ENCODE data around the gene ZBTB4. TPM values are rescaled to one million over a fixed set of nuclear protein-coding genes. Genes with fewer than 3 reads are reported as not detected.

ZBTB4 gene
- total and polyA plus RNA-seq, 9 of the 15 experiments (the other 6 are each of a cell fraction or from before 2014, with no cell fraction given), result 0.92 to 6.9 (median 3.3) TPM

DNA sequence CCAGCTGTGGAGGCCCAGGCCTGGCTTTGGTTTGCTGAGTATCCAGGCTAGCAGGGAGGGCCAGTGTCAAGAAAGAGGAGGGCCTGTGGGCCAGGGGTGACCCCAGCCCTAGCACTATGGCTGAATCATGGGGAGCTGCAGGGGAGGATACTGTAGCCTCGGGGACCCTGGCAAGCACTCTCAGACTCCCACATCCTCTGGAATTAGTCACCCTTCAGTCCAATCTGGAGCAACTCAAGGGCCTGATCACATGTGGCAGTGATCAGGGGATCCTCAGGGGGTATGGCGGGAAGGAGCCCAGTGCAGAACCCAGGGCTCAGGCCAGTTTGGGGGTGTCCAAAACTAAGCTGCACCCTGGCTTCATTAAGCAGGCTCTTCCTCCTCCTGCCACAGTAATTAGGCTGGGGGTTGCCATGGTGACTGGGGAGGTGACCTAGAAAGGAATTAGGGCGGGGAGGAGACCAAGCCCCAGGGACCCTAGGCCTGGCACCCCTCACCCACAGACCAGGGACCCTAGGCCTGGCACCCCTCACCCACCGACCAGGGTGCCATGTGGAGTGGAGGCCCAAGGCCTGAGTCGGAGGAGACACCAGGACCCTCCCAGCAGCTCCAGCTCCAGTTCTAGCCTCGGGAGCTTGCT lies 66.0 kb downstream of the ZBTB4 start:
- Histone ChIP-seq H3K4me1 (replicated peaks in 1 of 2; ENCODE audit: control insufficient read depth in 2 of 2, insufficient read depth in 2 of 2, low read length in 2 of 2) (peaks cover 0 to 16% of the 10 kb centered on the region in 2 experiments; a peak in 2 of 5 replicates), H3K4me2 (ENCODE audit: insufficient read depth, low read length) (no peak overlapping the region), H3K9me3 (replicated peaks; ENCODE audit: control insufficient read depth, insufficient read depth, low read depth, low read length) (no peaks in the 10 kb centered on the region), H4K20me1 (replicated peaks; ENCODE audit: control insufficient read depth, insufficient read depth, low read length) (no peaks in the 10 kb centered on the region), H2AFZ (ENCODE audit: low read depth, low read length) (no peak overlapping the region), H3K36me3 (ENCODE audit: control insufficient read depth, insufficient read depth, low read length) (0 out of 3 replicates have a peak, but pooled peaks cover 3% of the 10 kb centered on the region), H3K27me3 (ENCODE audit: control insufficient read depth in 2 of 2, insufficient read depth in 2 of 2, low read length in 2 of 2) (no peaks in the 10 kb centered on the region), H3K79me2 (ENCODE audit: control insufficient read depth, insufficient read depth, low read length) (no peaks in the 10 kb centered on the region), H3K9me1 (ENCODE audit: control insufficient read depth, insufficient read depth, low read length) (no peaks in the 10 kb centered on the region), H3K9ac (ENCODE audit: insufficient read depth in 1 of 2, low read depth in 2 of 2, low read length in 2 of 2) (no peak overlapping the region), H3K27ac (ENCODE audit: extremely low read depth, low read depth, low read length) (no peak overlapping the region), H3K4me3 (no peak overlapping the region)
- TF ChIP-seq RFX1 (IDR thresholded peaks at IDR 0.05) (peak; percentile 79), BRCA1 (IDR thresholded peaks at IDR 0.05) (no peak), BRCA1 (CRISPR knock-in tag; IDR thresholded peaks at IDR 0.05) (no peak), MBD2 (IDR thresholded peaks at IDR 0.05; ENCODE audit: borderline replicate concordance, low read depth) (no peak), GTF2F1 (IDR thresholded peaks at IDR 0.05; ENCODE audit: low read depth, low read length) (no peak)
- FAIRE-seq, result no peak
- DNase-seq (ENCODE audit: extremely low read depth in 1 of 4, low spot score in 3 of 4), result no peak
- BruUV-seq (replicated peaks), result no TSS peak
- no peak for ATAC-seq
- ChIA-PET POLR2A (interaction anchor here (1.1 kb wide), 1 partner anchor 8 kb away, joined by 3 read pairs; no protein-coding TSS in a partner anchor), CTCF (ENCODE audit: low intra/inter-chr PET ratio) (no interaction called here)
- in situ Hi-C loops (cut with MboI) (no loop called here), intact Hi-C loops (cut with micrococcal nuclease) (no loop called here)
- WGBS (ENCODE audit: insufficient coverage, low coverage, missing lambda C conversion rate), result 35% methylated on average over 6 of the region's 6 CpGs

DNA sequence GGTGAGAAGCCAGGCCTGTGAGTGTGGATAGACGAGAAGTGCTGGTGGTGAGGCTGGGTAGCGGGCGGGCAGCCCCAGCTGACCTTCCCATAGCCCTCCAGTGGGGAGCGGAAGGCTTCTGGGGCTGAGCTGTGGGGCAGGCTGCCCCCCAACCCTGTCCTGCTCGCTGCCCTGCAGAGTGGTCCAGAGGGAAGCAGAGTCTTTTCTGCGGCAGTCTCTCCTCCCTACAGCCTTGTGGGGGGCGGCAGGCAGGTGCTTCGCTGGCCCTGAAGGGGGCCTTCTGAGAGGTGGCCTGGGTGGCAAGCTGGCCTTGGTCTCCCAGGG lies 68.0 kb downstream of the ZBTB4 start:
- FAIRE-seq, result no peak
- no peak overlapping the region for H3K27ac ChIP-seq (ENCODE audit: extremely low read depth, low read depth, low read length)
- no TSS peak for BruUV-seq (replicated peaks)
- H3K9ac ChIP-seq (ENCODE audit: insufficient read depth in 1 of 2, low read depth in 2 of 2, low read length in 2 of 2), result no peak overlapping the region; a peak in 1 of 4 replicates
- H2AFZ ChIP-seq (ENCODE audit: low read depth, low read length), result no peak overlapping the region
- no peak overlapping the region for H3K4me3 ChIP-seq
- H3K4me2 ChIP-seq (ENCODE audit: insufficient read depth, low read length), result no peak overlapping the region
- CTCF ChIA-PET (ENCODE audit: low intra/inter-chr PET ratio), result no interaction called here
- POLR2A ChIA-PET, result no interaction called here
- intact Hi-C loops (cut with micrococcal nuclease) (no loop called here), in situ Hi-C loops (cut with MboI) (no loop called here)
- H3K4me1 ChIP-seq (replicated peaks in 1 of 2; ENCODE audit: control insufficient read depth in 2 of 2, insufficient read depth in 2 of 2, low read length in 2 of 2), result peaks cover 0 to 16% of the 10 kb centered on the region in 2 experiments; a peak in 2 of 5 replicates
- no peaks in the 10 kb centered on the region for H3K9me1 ChIP-seq (ENCODE audit: control insufficient read depth, insufficient read depth, low read length)
- H3K9me3 ChIP-seq (replicated peaks; ENCODE audit: control insufficient read depth, insufficient read depth, low read depth, low read length), result no peaks in the 10 kb centered on the region
- DNase-seq (ENCODE audit: extremely low read depth in 1 of 4, low spot score in 3 of 4), result no peak
- no peaks in the 10 kb centered on the region for H4K20me1 ChIP-seq (replicated peaks; ENCODE audit: control insufficient read depth, insufficient read depth, low read length)
- H3K27me3 ChIP-seq (ENCODE audit: control insufficient read depth in 2 of 2, insufficient read depth in 2 of 2, low read length in 2 of 2), result no peaks in the 10 kb centered on the region
- 80% methylated on average over 6 of the region's 8 CpGs for WGBS (ENCODE audit: insufficient coverage, low coverage, missing lambda C conversion rate)
- H3K79me2 ChIP-seq (ENCODE audit: control insufficient read depth, insufficient read depth, low read length), result no peaks in the 10 kb centered on the region
- 0 out of 3 replicates have a peak, but pooled peaks cover 3% of the 10 kb centered on the region for H3K36me3 ChIP-seq (ENCODE audit: control insufficient read depth, insufficient read depth, low read length)
- ATAC-seq, result no peak
- TF ChIP-seq NCOA4 (IDR thresholded peaks at IDR 0.05; ENCODE audit: partially characterized antibody) (no peak), PTTG1 (tag; IDR thresholded peaks at IDR 0.05; ENCODE audit: low read depth) (no peak), ESRRB (CRISPR knock-in tag; IDR thresholded peaks at IDR 0.05; ENCODE audit: borderline replicate concordance) (no peak), ZC3H4 (CRISPR knock-in tag; IDR thresholded peaks at IDR 0.05; ENCODE audit: borderline replicate concordance) (no peak), ZNF143 (CRISPR knock-in tag; IDR thresholded peaks at IDR 0.05) (no peak), ZNF408 (CRISPR knock-in tag; IDR thresholded peaks at IDR 0.05; ENCODE audit: low read depth) (no peak), MTF1 (CRISPR knock-in tag; IDR thresholded peaks at IDR 0.05; ENCODE audit: borderline replicate concordance) (no peak), YBX1 (IDR thresholded peaks at IDR 0.05) (no peak)
- TF ChIP-seq, protein P1, sequence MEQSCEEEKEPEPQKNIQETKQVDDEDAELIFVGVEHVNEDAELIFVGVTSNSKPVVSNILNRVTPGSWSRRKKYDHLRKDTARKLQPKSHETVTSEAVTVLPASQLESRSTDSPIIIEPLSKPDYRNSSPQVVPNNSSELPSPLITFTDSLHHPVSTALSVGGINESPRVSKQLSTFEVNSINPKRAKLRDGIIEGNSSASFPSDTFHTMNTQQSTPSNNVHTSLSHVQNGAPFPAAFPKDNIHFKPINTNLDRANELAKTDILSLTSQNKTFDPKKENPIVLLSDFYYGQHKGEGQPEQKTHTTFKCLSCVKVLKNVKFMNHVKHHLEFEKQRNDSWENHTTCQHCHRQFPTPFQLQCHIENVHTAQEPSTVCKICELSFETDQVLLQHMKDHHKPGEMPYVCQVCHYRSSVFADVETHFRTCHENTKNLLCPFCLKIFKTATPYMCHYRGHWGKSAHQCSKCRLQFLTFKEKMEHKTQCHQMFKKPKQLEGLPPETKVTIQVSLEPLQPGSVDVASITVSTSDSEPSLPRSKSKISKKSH (CRISPR knock-in tag; IDR thresholded peaks at IDR 0.05), result no peak
- TF ChIP-seq, protein P2, sequence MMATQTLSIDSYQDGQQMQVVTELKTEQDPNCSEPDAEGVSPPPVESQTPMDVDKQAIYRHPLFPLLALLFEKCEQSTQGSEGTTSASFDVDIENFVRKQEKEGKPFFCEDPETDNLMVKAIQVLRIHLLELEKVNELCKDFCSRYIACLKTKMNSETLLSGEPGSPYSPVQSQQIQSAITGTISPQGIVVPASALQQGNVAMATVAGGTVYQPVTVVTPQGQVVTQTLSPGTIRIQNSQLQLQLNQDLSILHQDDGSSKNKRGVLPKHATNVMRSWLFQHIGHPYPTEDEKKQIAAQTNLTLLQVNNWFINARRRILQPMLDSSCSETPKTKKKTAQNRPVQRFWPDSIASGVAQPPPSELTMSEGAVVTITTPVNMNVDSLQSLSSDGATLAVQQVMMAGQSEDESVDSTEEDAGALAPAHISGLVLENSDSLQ (IDR thresholded peaks at IDR 0.05), result no peak
